ENCODE measurements around the gene FABP6.
A peak's percentile ranks its signal among the peaks of the same experiment; 100 is the strongest.

The FABP6 gene

DNA sequence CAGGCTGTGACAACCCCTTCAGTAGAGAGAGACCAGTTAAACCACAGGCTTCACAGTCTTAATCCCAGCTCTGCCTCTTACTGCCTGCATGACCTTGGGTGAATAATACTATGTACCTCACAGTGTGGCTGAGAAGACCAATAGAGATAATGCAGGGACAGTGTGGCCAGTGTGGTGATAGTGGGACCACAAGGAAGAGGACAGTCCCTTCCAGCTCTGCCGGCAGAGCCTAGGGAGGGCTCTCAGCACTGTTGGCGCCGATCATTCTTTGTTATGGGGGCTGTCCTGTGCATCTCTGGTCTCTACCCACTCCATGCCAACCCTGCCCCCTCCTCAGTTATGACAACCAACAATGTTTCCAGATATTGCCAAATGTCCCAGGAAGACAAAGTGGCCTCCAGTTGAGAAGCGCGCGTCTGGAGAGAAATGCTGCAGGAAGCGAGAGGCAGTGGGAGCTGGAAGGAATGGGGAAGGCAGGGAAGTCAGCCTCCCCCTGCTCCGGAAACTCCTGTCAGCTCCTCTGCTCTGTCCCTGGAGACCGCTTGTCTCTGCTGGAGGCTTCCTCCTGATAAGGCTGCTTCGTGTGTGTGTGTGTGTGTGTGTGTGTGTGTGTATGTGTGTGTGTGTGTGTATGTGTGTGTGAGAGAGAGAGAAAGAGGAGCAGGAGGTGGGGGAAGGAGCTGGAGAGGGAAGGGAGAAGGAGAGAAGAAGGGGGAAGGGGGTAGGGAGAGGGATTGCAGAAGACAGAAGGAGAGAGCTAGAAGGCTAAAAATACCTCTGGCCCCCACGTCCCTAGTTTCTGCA is 31.8 kb upstream of the FABP6 start:
- Histone ChIP-seq H3K27ac (ENCODE audit: low read depth, low read length) (no peak overlapping the region), H3K9me3 (ENCODE audit: low read length) (no peaks in the 10 kb centered on the region), H3K36me3 (ENCODE audit: insufficient read depth, low read length) (no peaks in the 10 kb centered on the region), H3K9ac (ENCODE audit: low read length) (no peak overlapping the region), H3K4me3 (ENCODE audit: low read depth in 1 of 2, low read length in 2 of 2) (no peak overlapping the region), H3K27me3 (ENCODE audit: control insufficient read depth in 1 of 2, insufficient read depth in 2 of 2, low read length in 2 of 2) (peaks cover 0 to 4% of the 10 kb centered on the region in 2 donors), H3K4me1 (ENCODE audit: insufficient read depth, low read length) (peaks cover 5% of the 10 kb centered on the region)

DNA sequence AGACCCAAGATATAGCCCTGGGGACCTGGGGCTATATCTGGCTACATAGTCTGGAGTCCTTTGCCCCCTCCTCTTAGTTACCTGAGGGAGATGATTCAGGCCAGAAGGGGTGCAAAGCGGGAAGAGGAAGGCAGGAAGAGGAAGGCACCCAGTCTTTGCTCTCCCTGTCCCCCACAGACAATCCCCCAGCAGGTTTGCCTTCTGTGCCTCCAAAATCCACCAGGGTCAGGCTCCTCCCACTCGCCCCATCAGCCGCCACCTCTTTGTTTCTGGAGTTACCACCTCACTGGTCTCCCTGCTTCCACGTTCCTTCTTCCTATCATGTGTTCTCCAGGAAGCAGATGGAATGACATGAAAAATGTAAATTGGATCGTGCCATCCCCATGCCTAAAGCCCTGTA is 31.2 kb upstream of the FABP6 start:
- H3K4me3 ChIP-seq (ENCODE audit: low read depth in 1 of 2, low read length in 2 of 2) = no peak overlapping the region
- no peaks in the 10 kb centered on the region for H3K9me3 ChIP-seq (ENCODE audit: low read length)
- H3K9ac ChIP-seq (ENCODE audit: low read length) = no peak overlapping the region
- no peaks in the 10 kb centered on the region for H3K36me3 ChIP-seq (ENCODE audit: insufficient read depth, low read length)
- H3K27ac ChIP-seq (ENCODE audit: low read depth, low read length) = no peak overlapping the region
- H3K27me3 ChIP-seq (ENCODE audit: control insufficient read depth in 1 of 2, insufficient read depth in 2 of 2, low read length in 2 of 2) = peaks cover 0 to 4% of the 10 kb centered on the region in 2 donors
- H3K4me1 ChIP-seq (ENCODE audit: insufficient read depth, low read length) = peaks cover 5% of the 10 kb centered on the region

GRCh38 chr5:160198841-160199409 is 30.4 kb upstream of the FABP6 start:
- peaks cover 0 to 4% of the 10 kb centered on the region in 2 donors for H3K27me3 ChIP-seq (ENCODE audit: control insufficient read depth in 1 of 2, insufficient read depth in 2 of 2, low read length in 2 of 2)
- H3K36me3 ChIP-seq (ENCODE audit: insufficient read depth, low read length) = no peaks in the 10 kb centered on the region
- no peaks in the 10 kb centered on the region for H3K9me3 ChIP-seq (ENCODE audit: low read length)
- H3K4me1 ChIP-seq (ENCODE audit: insufficient read depth, low read length) = peaks cover 5% of the 10 kb centered on the region
- H3K4me3 ChIP-seq (ENCODE audit: low read depth in 1 of 2, low read length in 2 of 2) = peak overlapping the region in 1 of 2 donors; percentile 62
- no peak overlapping the region for H3K27ac ChIP-seq (ENCODE audit: low read depth, low read length)
- H3K9ac ChIP-seq (ENCODE audit: low read length) = no peak overlapping the region

DNA sequence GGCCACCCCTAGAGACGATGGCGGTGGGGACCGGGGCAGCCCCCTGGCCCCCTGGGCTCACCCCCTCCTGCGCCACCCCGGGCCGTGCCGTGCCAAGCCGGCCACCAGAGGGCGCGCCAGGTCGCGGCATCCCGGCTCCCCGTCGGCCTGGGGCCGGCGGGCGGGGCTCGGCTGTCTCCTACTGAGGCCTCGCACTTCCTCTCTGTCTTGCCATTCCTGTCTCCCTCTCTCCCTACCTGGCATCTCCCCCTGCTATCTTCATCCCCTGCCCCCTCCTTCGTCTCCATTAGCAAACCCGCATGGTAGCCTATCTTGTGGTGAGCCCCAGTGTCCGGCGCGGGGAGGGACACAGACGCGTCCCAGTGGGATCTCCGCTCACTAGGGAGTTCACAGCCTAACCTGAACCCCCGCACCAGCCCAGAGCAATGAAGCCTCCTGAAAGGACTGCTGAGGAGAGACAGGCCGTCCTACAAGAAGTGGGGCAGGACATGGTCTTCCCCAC is 29.8 kb upstream of the FABP6 start:
- peak overlapping the region; percentile 30 for H3K9ac ChIP-seq (ENCODE audit: low read length)
- peak overlapping the region; percentile 28 to 62 for H3K4me3 ChIP-seq (ENCODE audit: low read depth in 1 of 2, low read length in 2 of 2)
- H3K36me3 ChIP-seq (ENCODE audit: insufficient read depth, low read length) = no peaks in the 10 kb centered on the region
- H3K4me1 ChIP-seq (ENCODE audit: insufficient read depth, low read length) = peaks cover 5% of the 10 kb centered on the region
- peaks cover 0 to 4% of the 10 kb centered on the region in 2 donors for H3K27me3 ChIP-seq (ENCODE audit: control insufficient read depth in 1 of 2, insufficient read depth in 2 of 2, low read length in 2 of 2)
- no peaks in the 10 kb centered on the region for H3K9me3 ChIP-seq (ENCODE audit: low read length)
- H3K27ac ChIP-seq (ENCODE audit: low read depth, low read length) = no peak overlapping the region

DNA sequence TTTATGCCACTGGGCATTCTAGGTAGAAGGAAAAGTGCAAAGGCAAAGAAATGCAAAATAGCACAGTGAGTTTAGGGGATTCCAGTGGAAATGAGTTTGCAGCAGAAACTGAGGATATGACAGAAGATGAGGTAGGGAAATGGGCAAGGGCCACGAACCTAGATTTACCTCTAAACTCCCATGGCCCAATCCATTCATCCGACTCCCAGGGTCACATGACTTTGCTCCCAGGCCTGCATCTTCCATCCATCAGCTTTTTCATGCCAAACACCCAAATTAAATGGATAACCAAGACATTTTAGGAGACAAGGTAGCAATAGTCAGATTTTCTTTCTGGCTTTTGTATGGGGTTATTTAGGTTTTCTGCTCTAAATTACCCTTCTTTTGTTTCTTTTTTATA is 22.2 kb upstream of the FABP6 start:
- no peaks in the 10 kb centered on the region for H3K4me1 ChIP-seq (ENCODE audit: insufficient read depth, low read length)
- no peak overlapping the region for H3K9ac ChIP-seq (ENCODE audit: low read length)
- H3K27me3 ChIP-seq (ENCODE audit: control insufficient read depth in 1 of 2, insufficient read depth in 2 of 2, low read length in 2 of 2) = no peaks in the 10 kb centered on the region
- no peak overlapping the region for H3K4me3 ChIP-seq (ENCODE audit: low read depth in 1 of 2, low read length in 2 of 2)
- H3K36me3 ChIP-seq (ENCODE audit: insufficient read depth, low read length) = no peaks in the 10 kb centered on the region
- no peak overlapping the region for H3K27ac ChIP-seq (ENCODE audit: low read depth, low read length)
- H3K9me3 ChIP-seq (ENCODE audit: low read length) = no peaks in the 10 kb centered on the region

GRCh38 chr5:160209917-160210316 is 19.4 kb upstream of the FABP6 start:
- Histone ChIP-seq H3K27ac (ENCODE audit: low read depth, low read length) (no peak overlapping the region), H3K36me3 (ENCODE audit: insufficient read depth, low read length) (no peaks in the 10 kb centered on the region), H3K9me3 (ENCODE audit: low read length) (no peaks in the 10 kb centered on the region), H3K27me3 (ENCODE audit: control insufficient read depth in 1 of 2, insufficient read depth in 2 of 2, low read length in 2 of 2) (no peaks in the 10 kb centered on the region), H3K9ac (ENCODE audit: low read length) (no peak overlapping the region), H3K4me1 (ENCODE audit: insufficient read depth, low read length) (no peaks in the 10 kb centered on the region), H3K4me3 (ENCODE audit: low read depth in 1 of 2, low read length in 2 of 2) (no peak overlapping the region)

- Histone ChIP-seq H3K4me1 (ENCODE audit: insufficient read depth, low read length) (no peaks in the 10 kb centered on the region), H3K36me3 (ENCODE audit: insufficient read depth, low read length) (no peaks in the 10 kb centered on the region), H3K4me3 (ENCODE audit: low read depth in 1 of 2, low read length in 2 of 2) (no peak overlapping the region), H3K9me3 (ENCODE audit: low read length) (no peaks in the 10 kb centered on the region), H3K9ac (ENCODE audit: low read length) (no peak overlapping the region), H3K27ac (ENCODE audit: low read depth, low read length) (no peak overlapping the region), H3K27me3 (ENCODE audit: control insufficient read depth in 1 of 2, insufficient read depth in 2 of 2, low read length in 2 of 2) (no peaks in the 10 kb centered on the region)
Measured at GRCh38 chr5:160210606-160211005, 18.7 kb upstream of the FABP6 start.

DNA sequence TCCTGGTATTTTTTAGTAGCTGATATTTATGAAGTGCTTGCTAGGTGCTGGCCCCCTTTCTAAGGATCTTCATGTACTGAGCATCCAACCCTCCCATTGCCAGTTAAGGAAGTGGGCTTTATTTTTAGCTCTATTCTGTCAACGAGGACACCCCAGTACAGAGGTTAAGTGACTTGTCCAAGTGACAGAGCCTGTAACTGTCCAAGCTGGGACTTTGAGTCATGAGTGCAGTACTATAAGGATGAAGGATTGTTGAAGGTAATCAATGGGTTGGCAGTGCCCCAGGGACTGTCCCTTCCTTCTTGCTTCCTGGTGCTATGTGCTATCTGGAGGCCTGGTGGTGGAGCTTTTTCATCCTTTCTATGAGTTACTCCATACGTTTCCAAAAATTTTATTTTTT is 18.0 kb upstream of the FABP6 start:
- no peaks in the 10 kb centered on the region for H3K27me3 ChIP-seq (ENCODE audit: control insufficient read depth in 1 of 2, insufficient read depth in 2 of 2, low read length in 2 of 2)
- no peaks in the 10 kb centered on the region for H3K4me1 ChIP-seq (ENCODE audit: insufficient read depth, low read length)
- no peak overlapping the region for H3K4me3 ChIP-seq (ENCODE audit: low read depth in 1 of 2, low read length in 2 of 2)
- no peaks in the 10 kb centered on the region for H3K9me3 ChIP-seq (ENCODE audit: low read length)
- H3K27ac ChIP-seq (ENCODE audit: low read depth, low read length) = no peak overlapping the region
- H3K9ac ChIP-seq (ENCODE audit: low read length) = no peak overlapping the region
- H3K36me3 ChIP-seq (ENCODE audit: insufficient read depth, low read length) = no peaks in the 10 kb centered on the region

DNA sequence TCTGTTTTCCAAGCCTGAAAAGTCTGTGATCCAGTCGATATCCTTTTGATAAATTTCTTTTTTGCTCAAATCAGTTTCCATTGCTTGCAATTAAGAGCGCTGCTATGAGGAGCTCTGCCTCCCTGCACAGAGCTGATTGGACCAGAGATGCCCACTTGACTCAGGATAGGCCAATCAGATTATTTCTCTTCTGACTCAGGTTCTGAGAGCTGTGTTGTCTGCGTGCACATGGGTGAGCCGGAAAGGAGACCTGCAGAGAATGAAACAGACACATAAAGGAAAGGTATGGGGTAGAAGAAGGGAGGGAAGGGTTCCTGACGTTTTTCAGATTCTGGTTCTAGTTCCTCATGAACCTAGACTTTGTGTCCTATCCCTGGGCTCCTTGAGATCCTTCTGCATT is 15.8 kb upstream of the FABP6 start:
- no peaks in the 10 kb centered on the region for H3K36me3 ChIP-seq (ENCODE audit: insufficient read depth, low read length)
- H3K4me1 ChIP-seq (ENCODE audit: insufficient read depth, low read length) = no peaks in the 10 kb centered on the region
- no peaks in the 10 kb centered on the region for H3K9me3 ChIP-seq (ENCODE audit: low read length)
- no peak overlapping the region for H3K9ac ChIP-seq (ENCODE audit: low read length)
- H3K27ac ChIP-seq (ENCODE audit: low read depth, low read length) = no peak overlapping the region
- H3K27me3 ChIP-seq (ENCODE audit: control insufficient read depth in 1 of 2, insufficient read depth in 2 of 2, low read length in 2 of 2) = no peaks in the 10 kb centered on the region
- H3K4me3 ChIP-seq (ENCODE audit: low read depth in 1 of 2, low read length in 2 of 2) = no peak overlapping the region

DNA sequence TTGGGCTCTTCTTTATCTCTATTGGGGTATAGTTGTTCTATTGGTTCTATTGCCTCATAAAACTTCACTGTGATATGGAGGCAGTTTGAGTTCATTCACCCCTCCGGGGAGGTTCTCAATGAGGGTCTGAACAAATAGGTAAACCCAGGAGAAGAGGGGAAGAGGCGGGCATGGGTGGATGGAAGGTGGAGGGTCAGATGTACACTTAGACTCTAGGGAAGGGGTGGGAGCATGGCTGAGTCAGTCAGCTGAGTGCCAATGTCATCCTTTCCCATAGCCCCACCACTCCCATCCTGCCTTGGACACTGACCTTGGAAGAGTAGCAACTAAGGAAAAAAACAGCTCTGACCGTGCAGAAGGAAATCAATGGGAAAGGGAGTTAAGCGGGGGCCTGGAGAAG is 9.9 kb upstream of the FABP6 start:
- Histone ChIP-seq H3K27ac (ENCODE audit: low read depth, low read length) (no peak overlapping the region), H3K4me3 (ENCODE audit: low read depth in 1 of 2, low read length in 2 of 2) (no peak overlapping the region), H3K27me3 (ENCODE audit: control insufficient read depth in 1 of 2, insufficient read depth in 2 of 2, low read length in 2 of 2) (no peaks in the 10 kb centered on the region)

GRCh38 chr5:160221082-160221481 is 8.2 kb upstream of the FABP6 start:
- Histone ChIP-seq H3K9ac (ENCODE audit: low read length) (no peak overlapping the region), H3K27ac (ENCODE audit: low read depth, low read length) (no peak overlapping the region)

More for the DNA sequence above, 9.9 kb upstream of the FABP6 start:
- H3K9me3 ChIP-seq (ENCODE audit: low read length) = no peaks in the 10 kb centered on the region
- no peaks in the 10 kb centered on the region for H3K36me3 ChIP-seq (ENCODE audit: insufficient read depth, low read length)
- H3K9ac ChIP-seq (ENCODE audit: low read length) = no peak overlapping the region
- H3K4me1 ChIP-seq (ENCODE audit: insufficient read depth, low read length) = no peaks in the 10 kb centered on the region

DNA sequence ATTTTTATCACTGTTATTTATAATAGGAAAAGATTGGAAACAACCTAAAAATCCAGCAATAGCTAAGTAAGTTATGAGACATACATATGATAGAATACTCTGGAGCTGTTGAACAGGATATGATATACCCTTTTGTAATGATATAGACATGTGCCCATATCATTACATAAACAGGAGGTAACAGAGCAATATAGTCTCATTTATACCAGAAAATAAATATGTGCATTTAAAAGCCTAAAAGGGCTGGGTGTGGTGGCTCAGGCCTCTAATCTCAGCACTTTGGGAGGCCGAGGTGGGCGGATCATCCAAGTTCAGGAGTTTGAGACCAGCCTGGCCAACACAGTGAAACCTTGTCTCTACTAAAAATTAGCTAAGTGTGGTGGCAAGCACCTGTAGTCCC is 2.3 kb upstream of the FABP6 start:
- H3K4me3 ChIP-seq (ENCODE audit: low read depth in 1 of 2, low read length in 2 of 2) = no peak overlapping the region
- H3K9ac ChIP-seq (ENCODE audit: low read length) = no peak overlapping the region
- H3K36me3 ChIP-seq (ENCODE audit: insufficient read depth, low read length) = no peaks in the 10 kb centered on the region
- H3K27ac ChIP-seq (ENCODE audit: low read depth, low read length) = no peak overlapping the region
- no peaks in the 10 kb centered on the region for H3K27me3 ChIP-seq (ENCODE audit: control insufficient read depth in 1 of 2, insufficient read depth in 2 of 2, low read length in 2 of 2)
- H3K9me3 ChIP-seq (ENCODE audit: low read length) = no peaks in the 10 kb centered on the region
- no peaks in the 10 kb centered on the region for H3K4me1 ChIP-seq (ENCODE audit: insufficient read depth, low read length)

More at GRCh38 chr5:160221082-160221481, 8.2 kb upstream of the FABP6 start:
- H3K9me3 ChIP-seq (ENCODE audit: low read length) = no peaks in the 10 kb centered on the region
- no peaks in the 10 kb centered on the region for H3K4me1 ChIP-seq (ENCODE audit: insufficient read depth, low read length)
- H3K27me3 ChIP-seq (ENCODE audit: control insufficient read depth in 1 of 2, insufficient read depth in 2 of 2, low read length in 2 of 2) = no peaks in the 10 kb centered on the region
- no peaks in the 10 kb centered on the region for H3K36me3 ChIP-seq (ENCODE audit: insufficient read depth, low read length)
- no peak overlapping the region for H3K4me3 ChIP-seq (ENCODE audit: low read depth in 1 of 2, low read length in 2 of 2)
